ENCODE measurements around the gene AK9. TPM values are rescaled to one million over a fixed set of nuclear protein-coding genes. Genes with fewer than 3 reads are reported as not detected.

Gene AK9
- total RNA-seq: 4.8 and 5.0 TPM in 2 replicates

GRCh38 chr6:109690737-109691621, at the start of gene AK9, which contains the start of gene FIG4:
AK9 (minus strand) TSS chr6:109691202; CDS start chr6:109675745, 15,457 bp downstream.
FIG4 (plus strand) TSS chr6:109691296; CDS start chr6:109691436, 140 bp downstream.

GRCh38 chr6:109482905-109483734, 207.9 kb downstream of the AK9 start, which contains the start of gene ZBTB24:
ZBTB24 (minus strand) TSS chr6:109483219; CDS start chr6:109482026, 1,193 bp downstream.

GRCh38 chr6:109455437-109456110, 235.4 kb downstream of the AK9 start, which contains the start of gene MICAL1:
MICAL1 (minus strand) TSS chr6:109455772; CDS start chr6:109454196, 1,576 bp downstream.

Other genes starting within 250 kb of the AK9 start
- gene MICAL1, start 235.4 kb downstream of the AK9 start, total RNA-seq: 60.5 and 72.6 TPM in 2 replicates
- 7.0 and 8.6 TPM in 2 replicates for gene ZBTB24, start 208.0 kb downstream of the AK9 start, total RNA-seq
- 27.8 and 30.0 TPM in 2 replicates for gene FIG4, start 94 bp upstream of the AK9 start, total RNA-seq